GM12878 (cell line): ENCODE data around the gene RPL9. TPM values are rescaled to one million over a fixed set of nuclear protein-coding genes. Genes with fewer than 3 reads are reported as not detected.

ENCODE experiments used
- ATAC-seq: fragments of 200-7000 bp; cut with Tn5 transposase; 3 replicates; pipeline ENCODE4 v1.9.1; 2020; ENCODE audit warnings: mild to moderate bottlenecking, moderate library complexity
- BruUV-seq: library from RNA; stranded (reverse); fragments of 400-500 nt; replicated peaks from 2 replicates; lab custom pipeline; 2021; lab: Mats Ljungman, UMichigan
- CTCF ChIA-PET: fragments of 300-600 bp; sonication (Branson Sonifier 250); formaldehyde crosslinking; extraction: SDS; loops from one replicate; lab custom pipeline; 2021; ENCODE audit warnings: inconsistent platforms; lab: Yijun Ruan, JAX
- POLR2A ChIA-PET: fragments of 350-600 bp; formaldehyde crosslinking; extraction: SDS; loops from one replicate; lab custom pipeline; 2021; ENCODE audit warnings: inconsistent platforms; lab: Charles Lee
- RAD21 ChIA-PET: fragments of 300-600 bp; sonication (Branson Sonifier 250); formaldehyde crosslinking; loops from one replicate; lab custom pipeline; 2023; ENCODE audit warnings: antibody characterized with exemption; ENCODE audit not compliant: unreplicated experiment; lab: Charles Lee
- SMC1A ChIA-PET: fragments of 300-600 bp; sonication (Branson Sonifier 250); formaldehyde crosslinking; loops from one replicate; lab custom pipeline; 2023; ENCODE audit not compliant: unreplicated experiment, uncharacterized antibody; lab: Charles Lee
- DNase-seq: peaks from one replicate; pipeline ENCODE4 v3.0.0-alpha.2; 2011; ENCODE audit warnings: low read depth, low spot score
- FAIRE-seq: peaks from 3 replicates; lab custom pipeline; 2011; peaks lifted over from hg19 to GRCh38; lab: Jason Lieb, UNC
- H2AFZ ChIP-seq: 2 replicates; pipeline ENCODE4 v1.6.0; 2011; ENCODE audit warnings: low read depth, low read length, control low read depth; ENCODE audit not compliant: control insufficient read depth
- H3K27ac ChIP-seq: 2 replicates; pipeline ENCODE4 v1.5.1; 2011; ENCODE audit warnings: control low read depth; ENCODE audit not compliant: control insufficient read depth, insufficient read depth
- H3K27me3 ChIP-seq, 2 experiments: replicated peaks in 1 of 2; 2 replicates each; pipeline versions ENCODE4 v1.6.0 to v1.6.1; 2011; ENCODE audit warnings: low read length in 1 of 2; ENCODE audit not compliant: control insufficient read depth in 2 of 2, insufficient read depth in 2 of 2
- H3K36me3 ChIP-seq, 2 experiments: 2 replicates each; pipeline ENCODE4 v1.5.1; 2011; ENCODE audit warnings: low read length in 1 of 2; ENCODE audit not compliant: control insufficient read depth in 2 of 2, insufficient read depth in 2 of 2
- H3K4me1 ChIP-seq: 2 replicates; pipeline ENCODE4 v1.6.1; 2011; ENCODE audit warnings: mild to moderate bottlenecking, low read length, moderate library complexity, mixed read lengths; ENCODE audit not compliant: control insufficient read depth, insufficient read depth
- H3K4me2 ChIP-seq: 2 replicates; pipeline ENCODE4 v1.6.0; 2011; ENCODE audit warnings: control low read depth; ENCODE audit not compliant: control insufficient read depth, insufficient read depth
- H3K4me3 ChIP-seq: fragments of 200-600 bp; sonication (generic); 2 replicates; pipeline ENCODE4 v1.5.1; 2016
- H3K79me2 ChIP-seq: 2 replicates; pipeline ENCODE4 v1.6.0; 2011; ENCODE audit warnings: low read length; ENCODE audit not compliant: control insufficient read depth, insufficient read depth
- H3K9ac ChIP-seq: 2 replicates; pipeline ENCODE4 v1.8.0; 2011; ENCODE audit warnings: low read length, control low read depth, mixed read lengths; ENCODE audit not compliant: control insufficient read depth, insufficient read depth
- H3K9me3 ChIP-seq: replicated peaks from 3 replicates; pipeline ENCODE4 v1.5.1; 2011; ENCODE audit warnings: mild to moderate bottlenecking, low read length; ENCODE audit not compliant: control insufficient read depth, insufficient read depth
- H4K20me1 ChIP-seq: 2 replicates; pipeline ENCODE4 v1.6.0; 2011; ENCODE audit not compliant: control insufficient read depth, insufficient read depth
- BRCA1 ChIP-seq: IDR thresholded peaks from 2 replicates; pipeline ENCODE4 v1.6.1; 2011; ENCODE audit warnings: low read depth, low read length, improper control_type of control experiment
- CBX5 ChIP-seq: sonication (generic); IDR thresholded peaks from 2 replicates; pipeline ENCODE4 v1.6.1; 2016; ENCODE audit warnings: low read depth, moderate library complexity, mild to moderate bottlenecking, inconsistent platforms
- FOXM1 ChIP-seq: IDR thresholded peaks from 2 replicates; pipeline ENCODE4 v1.6.1; 2012; ENCODE audit warnings: low read depth, mild to moderate bottlenecking, inconsistent platforms, low read length, moderate library complexity
- HDGF ChIP-seq: fragments of 450-650 bp; IDR thresholded peaks from 2 replicates; pipeline ENCODE4 v1.6.1; 2016; ENCODE audit warnings: antibody characterized with exemption
- JUND ChIP-seq: IDR thresholded peaks from 2 replicates; pipeline ENCODE4 v1.6.1; 2012; ENCODE audit warnings: low read depth, mild to moderate bottlenecking, low read length, improper control_type of control experiment, moderate library complexity
- NR2C2 ChIP-seq: IDR thresholded peaks from 2 replicates; pipeline ENCODE4 v1.6.1; 2011; ENCODE audit warnings: borderline replicate concordance, low read depth; ENCODE audit not compliant: control insufficient read depth, insufficient read length
- PML ChIP-seq: IDR thresholded peaks from 2 replicates; pipeline ENCODE4 v1.6.1; 2012; ENCODE audit warnings: low read length, inconsistent platforms
- RB1 ChIP-seq: fragments of 450-650 bp; formaldehyde crosslinking; IDR thresholded peaks from 2 replicates; pipeline ENCODE4 v1.6.1; 2017; ENCODE audit warnings: mild to moderate bottlenecking, borderline replicate concordance
- SIX5 ChIP-seq: IDR thresholded peaks from 2 replicates; pipeline ENCODE4 v1.6.1; 2011; ENCODE audit warnings: mild to moderate bottlenecking, low read depth, low read length, moderate library complexity; ENCODE audit not compliant: severe bottlenecking
- TCF12 ChIP-seq: IDR thresholded peaks from 2 replicates; pipeline ENCODE4 v1.6.1; 2011; ENCODE audit warnings: low read depth, mild to moderate bottlenecking, low read length
- TCF3 ChIP-seq: IDR thresholded peaks from 2 replicates; pipeline ENCODE4 v1.6.1; 2012; ENCODE audit warnings: low read depth, mild to moderate bottlenecking, low read length, borderline replicate concordance; ENCODE audit not compliant: insufficient read depth
- USF2 ChIP-seq: IDR thresholded peaks from 2 replicates; pipeline ENCODE4 v1.6.1; 2011; ENCODE audit warnings: low read depth, low read length, improper control_type of control experiment, borderline replicate concordance
- WRNIP1 ChIP-seq: IDR thresholded peaks from 2 replicates; pipeline ENCODE4 v1.6.1; 2011; ENCODE audit warnings: low read depth, low read length, improper control_type of control experiment, borderline replicate concordance
- ZZZ3 ChIP-seq: IDR thresholded peaks from 2 replicates; pipeline ENCODE4 v1.6.1; 2011; ENCODE audit warnings: low read depth; ENCODE audit not compliant: control insufficient read depth, insufficient read length
- WGBS: methylation state at CpG from one replicate; pipeline ENCODE4 v1.1.6; 2016; ENCODE audit warnings: low lambda C conversion rate; ENCODE audit not compliant: insufficient replicate concordance, insufficient coverage; ENCODE audit errors: missing lambda C conversion rate; 5-methylcytosine and 5-hydroxymethylcytosine counted together
- in situ Hi-C: fragments of 300-500 bp; cut with MboI; formaldehyde crosslinking; loops from 9 replicates; pipeline ENCODE4 v1.14.3; 2018; ENCODE audit warnings: mixed read lengths
- intact Hi-C: fragments of 100-400 bp; cut with micrococcal nuclease; formaldehyde crosslinking; loops from one replicate; pipeline ENCODE4 v1.14.2; 2022; ENCODE audit not compliant: unreplicated experiment
- polyA plus RNA-seq, 11 experiments: library from polyadenylated mRNA; depleted of rRNA in 4 of 11; unstranded in 6 of 11; stranded (reverse) in 5 of 11; fragments of >200 nt; fragmentation: Nextera tagmentation in 4 of 11; fragmentation: Illumina TruSeq in 1 of 11; extraction: Ambion mirVana in 4 of 11; extraction: Trizol in 1 of 11; gene quantifications; 1 replicate in 1 of 11; 2 replicates in 10 of 11; pipeline versions ENCODE4 v1.2.1 to v1.2.3, GENCODE V29; 2011 to 2016; ENCODE audit warnings: inconsistent platforms in 2 of 11, missing spikeins in 2 of 11, low read depth in 1 of 11
- total RNA-seq, 4 experiments: library from RNA; depleted of rRNA in 3 of 4; stranded (reverse); fragments of >200 nt in 3 of 4; fragmentation: Illumina TruSeq in 1 of 4; extraction: Trizol in 1 of 4; gene quantifications; 2 replicates each; pipeline versions ENCODE4 v1.2.1 to v1.2.3, GENCODE V29; 2013 to 2021
- TF ChIP-seq, protein P1 (sequence below): IDR thresholded peaks from 2 replicates; pipeline ENCODE4 v1.6.1; 2011; ENCODE audit warnings: borderline replicate concordance, low read depth, mild to moderate bottlenecking, moderate library complexity, low read length; ENCODE audit not compliant: insufficient read depth, poor library complexity, severe bottlenecking
- TF ChIP-seq, protein P2 (sequence below): fragments of 450-650 bp; IDR thresholded peaks from 2 replicates; pipeline ENCODE4 v1.6.1; 2016; ENCODE audit warnings: mild to moderate bottlenecking

RPL9 gene
- total and polyA plus RNA-seq, 10 of the 15 experiments (the other 5 are each of a cell fraction or from before 2014, with no cell fraction given) = 1,006 to 4,767 (median 2,910) TPM

DNA sequence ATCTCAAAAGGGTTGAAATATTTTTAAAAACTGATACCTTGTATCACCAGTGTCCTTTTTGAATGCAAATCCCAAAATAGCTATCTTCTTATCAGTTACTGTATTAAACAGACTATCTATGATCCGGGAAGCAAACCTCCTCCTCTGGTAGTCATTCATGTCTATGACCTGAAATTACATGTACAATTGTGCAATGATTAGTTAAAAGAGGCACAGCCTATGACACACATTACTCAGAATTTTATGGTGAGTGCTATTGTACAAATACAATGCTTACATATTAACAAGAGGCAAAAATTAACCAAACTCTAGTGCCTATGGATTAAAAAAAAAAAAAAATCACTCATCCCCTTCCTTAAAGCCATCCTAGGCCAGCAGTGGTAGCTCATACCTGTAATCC is 46.9 kb upstream of the RPL9 start:
- WGBS = 100% methylated on average over 1 of the region's 1 CpG
- no peak for DNase-seq
- BruUV-seq = no TSS peak
- no peak overlapping the region for H3K27ac ChIP-seq
- in situ Hi-C loops (no loop called here), intact Hi-C loops (no loop called here)
- H3K4me3 ChIP-seq = no peak overlapping the region
- SMC1A ChIA-PET = interaction anchor here (0.7 kb wide), 1 partner anchor 468 kb away, joined by 3 read pairs; no protein-coding TSS in a partner anchor
- no peak for TF ChIP-seq BRCA1
- TF ChIP-seq, protein P1, sequence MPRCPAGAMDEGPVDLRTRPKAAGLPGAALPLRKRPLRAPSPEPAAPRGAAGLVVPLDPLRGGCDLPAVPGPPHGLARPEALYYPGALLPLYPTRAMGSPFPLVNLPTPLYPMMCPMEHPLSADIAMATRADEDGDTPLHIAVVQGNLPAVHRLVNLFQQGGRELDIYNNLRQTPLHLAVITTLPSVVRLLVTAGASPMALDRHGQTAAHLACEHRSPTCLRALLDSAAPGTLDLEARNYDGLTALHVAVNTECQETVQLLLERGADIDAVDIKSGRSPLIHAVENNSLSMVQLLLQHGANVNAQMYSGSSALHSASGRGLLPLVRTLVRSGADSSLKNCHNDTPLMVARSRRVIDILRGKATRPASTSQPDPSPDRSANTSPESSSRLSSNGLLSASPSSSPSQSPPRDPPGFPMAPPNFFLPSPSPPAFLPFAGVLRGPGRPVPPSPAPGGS = peak; percentile 60
- no peak for TF ChIP-seq FOXM1
- TF ChIP-seq, protein P2, sequence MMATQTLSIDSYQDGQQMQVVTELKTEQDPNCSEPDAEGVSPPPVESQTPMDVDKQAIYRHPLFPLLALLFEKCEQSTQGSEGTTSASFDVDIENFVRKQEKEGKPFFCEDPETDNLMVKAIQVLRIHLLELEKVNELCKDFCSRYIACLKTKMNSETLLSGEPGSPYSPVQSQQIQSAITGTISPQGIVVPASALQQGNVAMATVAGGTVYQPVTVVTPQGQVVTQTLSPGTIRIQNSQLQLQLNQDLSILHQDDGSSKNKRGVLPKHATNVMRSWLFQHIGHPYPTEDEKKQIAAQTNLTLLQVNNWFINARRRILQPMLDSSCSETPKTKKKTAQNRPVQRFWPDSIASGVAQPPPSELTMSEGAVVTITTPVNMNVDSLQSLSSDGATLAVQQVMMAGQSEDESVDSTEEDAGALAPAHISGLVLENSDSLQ = no peak
- no peak for ATAC-seq
- CTCF ChIA-PET = interaction anchor here (0.9 kb wide), 2 partner anchors 9 to 15 kb away, joined by 4 read pairs; no protein-coding TSS in a partner anchor
- no peak overlapping the region for H3K9ac ChIP-seq
- H3K9me3 ChIP-seq = no peaks in the 10 kb centered on the region
- H4K20me1 ChIP-seq = no peaks in the 10 kb centered on the region
- no peak overlapping the region for H2AFZ ChIP-seq
- no peak for FAIRE-seq
- H3K4me2 ChIP-seq = no peak overlapping the region
- H3K79me2 ChIP-seq = no peaks in the 10 kb centered on the region
- H3K4me1 ChIP-seq = no peaks in the 10 kb centered on the region
- H3K36me3 ChIP-seq = peaks cover 2 to 45% of the 10 kb centered on the region in 2 experiments
- POLR2A ChIA-PET = no interaction called here
- no peaks in the 10 kb centered on the region for H3K27me3 ChIP-seq
- RAD21 ChIA-PET = interaction anchor here (0.7 kb wide), 1 partner anchor 126 kb away, joined by 3 read pairs; no protein-coding TSS in a partner anchor

DNA sequence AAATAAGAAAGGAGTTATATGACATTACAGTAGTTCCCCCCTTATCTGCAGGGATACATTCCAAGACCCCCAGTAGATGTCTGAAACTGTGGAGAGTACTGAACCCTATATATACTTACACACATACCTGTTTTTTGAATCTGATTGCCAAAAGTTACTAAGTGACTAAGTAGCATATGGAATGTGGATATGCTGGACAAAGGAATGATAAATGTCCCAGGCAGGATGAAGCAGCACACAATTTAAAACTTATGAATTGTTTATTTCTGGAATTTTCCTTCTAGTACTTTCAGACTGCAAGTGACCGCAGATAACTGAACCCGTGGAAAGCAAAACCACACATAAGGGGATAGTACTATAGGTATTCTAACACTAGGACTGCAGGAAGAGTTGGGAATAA is 45.8 kb upstream of the RPL9 start:
- H2AFZ ChIP-seq = no peak overlapping the region
- no peaks in the 10 kb centered on the region for H3K4me1 ChIP-seq
- ATAC-seq (no peak), DNase-seq (no peak), FAIRE-seq (no peak)
- POLR2A ChIA-PET = no interaction called here
- H4K20me1 ChIP-seq = no peaks in the 10 kb centered on the region
- no peak overlapping the region for H3K4me2 ChIP-seq
- no TSS peak for BruUV-seq
- H3K9ac ChIP-seq = no peak overlapping the region
- H3K36me3 ChIP-seq = peaks cover 2 to 40% of the 10 kb centered on the region in 2 experiments
- no peak overlapping the region for H3K4me3 ChIP-seq
- intact Hi-C loops = no loop called here
- in situ Hi-C loops = no loop called here
- H3K27me3 ChIP-seq = no peaks in the 10 kb centered on the region
- 98% methylated on average over 2 of the region's 2 CpGs for WGBS
- SMC1A ChIA-PET = no interaction called here
- H3K79me2 ChIP-seq = no peaks in the 10 kb centered on the region
- CTCF ChIA-PET = no interaction called here
- H3K27ac ChIP-seq = no peak overlapping the region
- H3K9me3 ChIP-seq = no peaks in the 10 kb centered on the region
- RAD21 ChIA-PET = no interaction called here
- TF ChIP-seq TCF12 = no peak
- TF ChIP-seq ZZZ3 = no peak
- TF ChIP-seq WRNIP1 = no peak
- no peak for TF ChIP-seq HDGF
- TF ChIP-seq PML = no peak
- TF ChIP-seq RB1 = no peak
- no peak for TF ChIP-seq NR2C2
- TF ChIP-seq TCF3 = no peak
- TF ChIP-seq SIX5 = no peak
- TF ChIP-seq CBX5 = no peak
- no peak for TF ChIP-seq JUND
- TF ChIP-seq USF2 = no peak
